Non-pigmented ciliary epithelial cell (primary cell): Measurements from ENCODE around the gene SLC6A11.

Experiments used
- DNase-seq: peaks from one replicate; pipeline ENCODE4 v3.0.0-alpha.2; 2010; ENCODE audit warnings: low read depth

The SLC6A11 gene

GRCh38 chr3:10790713-10791112 lies 25.3 kb upstream of the SLC6A11 start:
- no peak for DNase-seq

GRCh38 chr3:10792208-10792607 lies 23.8 kb upstream of the SLC6A11 start:
- DNase-seq = no peak

GRCh38 chr3:10798600-10799367 lies 17.2 kb upstream of the SLC6A11 start:
- no peak for DNase-seq

- no peak for DNase-seq
These were observed 11.8 kb upstream of the SLC6A11 start for GRCh38 chr3:10804183-10804648.

GRCh38 chr3:10806006-10806405 lies 10.0 kb upstream of the SLC6A11 start:
- no peak for DNase-seq

GRCh38 chr3:10808130-10808735 lies 7.8 kb upstream of the SLC6A11 start:
- no peak for DNase-seq

GRCh38 chr3:10808974-10809373 lies 7.1 kb upstream of the SLC6A11 start:
- no peak for DNase-seq

GRCh38 chr3:10810376-10810775 lies 5.7 kb upstream of the SLC6A11 start:
- no peak for DNase-seq

- no peak for DNase-seq
These were observed 2.6 kb upstream of the SLC6A11 start for GRCh38 chr3:10813425-10813824.

- DNase-seq = no peak
These were observed 1.4 kb upstream of the SLC6A11 start for GRCh38 chr3:10814623-10815022.

- DNase-seq = no peak
These were observed 541 bp upstream of the SLC6A11 start for GRCh38 chr3:10815487-10815886.

- no peak for DNase-seq
These were observed 830 bp downstream of the SLC6A11 start for GRCh38 chr3:10816863-10817253.

- no peak for DNase-seq
These were observed 1.5 kb downstream of the SLC6A11 start for GRCh38 chr3:10817506-10817905.

- no peak for DNase-seq
These were observed 6.0 kb downstream of the SLC6A11 start for GRCh38 chr3:10822055-10822454.

GRCh38 chr3:10822708-10823515 lies 6.9 kb downstream of the SLC6A11 start:
- no peak for DNase-seq

- no peak for DNase-seq
These were observed 7.4 kb downstream of the SLC6A11 start for GRCh38 chr3:10823516-10823818.

GRCh38 chr3:10824468-10824867 lies 8.4 kb downstream of the SLC6A11 start:
- no peak for DNase-seq

- DNase-seq = no peak
These were observed 17.9 kb downstream of the SLC6A11 start for GRCh38 chr3:10833855-10834414.

GRCh38 chr3:10834951-10835350 lies 18.9 kb downstream of the SLC6A11 start:
- DNase-seq = no peak

- DNase-seq = no peak
These were observed 19.4 kb downstream of the SLC6A11 start for GRCh38 chr3:10835406-10835805.

GRCh38 chr3:10836676-10837075 lies 20.6 kb downstream of the SLC6A11 start:
- no peak for DNase-seq

- DNase-seq = no peak
These were observed 21.8 kb downstream of the SLC6A11 start for GRCh38 chr3:10837849-10838248.

- DNase-seq = no peak
These were observed 23.1 kb downstream of the SLC6A11 start for GRCh38 chr3:10839167-10839566.
